CD4-positive, alpha-beta T cell treated with Interferon alpha-2 for 1 hour (primary cell): ENCODE measurements around the gene TRAF2.

Experiments
- DNase-seq, 2 donors: peaks; one replicate each; pipeline ENCODE4 v3.0.0-alpha.2; 2020 to 2022

Gene TRAF2

DNA sequence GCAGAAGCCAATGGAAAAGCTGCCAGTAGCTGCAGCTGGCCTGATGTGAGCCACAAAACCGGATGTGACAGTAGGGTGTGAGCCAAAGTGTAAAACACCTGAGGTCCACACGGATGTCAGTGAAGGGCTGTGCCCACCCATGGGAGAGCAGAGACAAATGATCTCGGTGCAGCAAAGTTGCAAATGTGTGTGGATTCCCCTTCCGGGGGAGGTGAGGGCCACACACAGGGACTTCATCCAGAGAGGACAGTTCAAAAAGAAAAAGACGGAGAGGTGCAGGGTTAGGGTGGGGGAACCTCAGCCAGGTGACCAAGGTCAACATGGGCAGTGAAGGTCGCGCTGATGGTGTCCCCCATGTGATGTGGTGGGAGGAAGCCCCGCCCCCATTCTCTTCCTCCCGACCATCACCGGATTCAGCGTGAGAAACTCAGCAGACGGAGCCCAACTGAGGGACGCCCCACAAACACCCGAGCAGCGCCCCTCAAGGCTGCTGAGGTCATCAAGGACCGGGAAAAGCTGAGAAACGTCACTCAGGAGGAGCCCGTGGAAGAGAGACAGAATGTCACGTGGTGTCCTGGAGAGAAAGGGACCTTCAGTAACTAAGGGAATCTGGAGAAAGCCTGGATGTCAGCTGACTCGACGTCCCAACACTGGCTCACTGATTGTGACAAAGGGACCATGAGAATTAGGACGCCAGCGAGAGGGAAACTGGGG lies 79.6 kb downstream of the TRAF2 start:
- DNase-seq = peak; percentile 46 to 74

DNA sequence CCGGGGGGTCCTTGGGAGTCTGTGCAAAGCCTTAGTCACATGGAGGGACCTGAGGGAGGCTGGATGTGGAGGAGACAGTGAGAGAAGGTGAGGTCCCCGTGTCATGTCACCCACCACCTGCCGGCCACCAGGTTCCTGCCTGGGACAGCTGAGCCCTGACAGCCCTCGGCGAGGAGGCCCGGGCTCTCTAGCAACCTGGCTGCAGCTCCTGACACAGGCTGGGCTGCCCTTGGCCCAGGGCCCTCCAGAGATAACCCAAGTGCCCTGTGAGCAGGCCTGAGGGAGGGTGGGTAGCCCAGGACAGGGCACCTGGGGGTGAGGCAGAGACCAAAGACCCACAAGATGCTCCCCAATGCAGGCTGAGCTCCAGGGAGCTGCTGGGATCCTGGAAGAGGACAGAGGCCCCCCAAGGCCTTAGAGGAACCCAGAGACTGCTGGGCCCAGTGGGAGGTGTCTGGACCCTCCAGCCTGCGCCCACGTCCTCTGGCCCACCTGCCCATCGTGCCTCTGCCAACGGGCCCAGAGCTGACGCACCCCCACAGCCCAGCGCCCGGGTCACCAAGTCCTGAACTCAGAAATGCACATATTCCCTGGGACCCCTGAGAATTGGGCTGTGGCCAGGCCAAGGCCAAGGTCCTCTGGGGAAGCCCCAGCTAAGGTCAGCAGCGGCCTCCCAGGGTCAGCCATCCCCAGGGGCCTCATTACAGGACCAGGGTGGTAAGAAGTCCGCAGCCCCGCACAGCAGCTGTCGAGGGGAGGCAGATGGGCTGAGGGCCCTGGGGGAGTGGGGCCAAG lies 82.2 kb downstream of the TRAF2 start:
- no peak for DNase-seq

GRCh38 chr9:136969150-136969549 lies 82.8 kb downstream of the TRAF2 start:
- DNase-seq = no peak

DNA sequence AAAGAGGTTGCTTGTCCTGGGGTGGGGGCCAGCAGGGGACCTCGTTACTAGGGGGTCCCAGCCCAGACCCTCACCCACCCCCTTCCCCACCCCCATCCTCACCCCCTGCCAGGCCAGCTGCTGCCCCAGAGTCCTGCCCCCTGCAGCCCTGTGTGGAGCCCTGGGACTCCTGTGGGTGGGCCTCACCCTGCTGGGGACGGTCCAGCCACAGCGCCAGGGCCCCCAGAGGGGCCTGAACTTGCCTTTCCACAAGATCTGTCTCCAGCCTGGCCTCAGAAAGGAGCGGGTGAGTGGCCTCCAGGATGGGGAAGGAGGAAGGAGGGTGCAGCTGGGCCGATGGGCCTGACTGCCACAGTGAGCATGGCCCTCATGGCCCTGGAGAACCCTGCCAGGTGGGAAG lies 83.5 kb downstream of the TRAF2 start:
- DNase-seq = no peak

- DNase-seq = no peak
Observed at GRCh38 chr9:136970361-136970760, 84.0 kb downstream of the TRAF2 start.

GRCh38 chr9:136971746-136972145 lies 85.4 kb downstream of the TRAF2 start:
- no peak for DNase-seq

DNA sequence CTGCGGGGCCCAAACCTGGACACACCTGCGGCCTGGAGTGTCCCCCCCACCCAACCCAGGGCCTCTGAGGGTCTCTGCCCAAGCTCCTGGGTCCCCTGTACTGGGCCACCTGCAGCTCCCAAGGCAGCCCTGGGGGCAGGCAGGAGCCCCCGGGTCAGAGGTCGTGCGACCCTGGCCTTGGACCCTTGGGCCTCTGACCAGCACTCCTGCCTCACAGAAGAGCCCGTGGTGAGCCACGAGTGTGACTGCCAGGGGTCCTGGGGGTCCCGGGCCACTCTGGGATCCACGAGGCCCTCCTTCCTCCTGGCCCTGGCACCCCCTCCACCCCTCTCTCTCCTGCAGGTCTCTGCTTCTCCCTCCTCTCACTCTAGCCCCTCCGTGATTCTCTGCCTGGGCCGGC lies 86.0 kb downstream of the TRAF2 start:
- DNase-seq = no peak

DNA sequence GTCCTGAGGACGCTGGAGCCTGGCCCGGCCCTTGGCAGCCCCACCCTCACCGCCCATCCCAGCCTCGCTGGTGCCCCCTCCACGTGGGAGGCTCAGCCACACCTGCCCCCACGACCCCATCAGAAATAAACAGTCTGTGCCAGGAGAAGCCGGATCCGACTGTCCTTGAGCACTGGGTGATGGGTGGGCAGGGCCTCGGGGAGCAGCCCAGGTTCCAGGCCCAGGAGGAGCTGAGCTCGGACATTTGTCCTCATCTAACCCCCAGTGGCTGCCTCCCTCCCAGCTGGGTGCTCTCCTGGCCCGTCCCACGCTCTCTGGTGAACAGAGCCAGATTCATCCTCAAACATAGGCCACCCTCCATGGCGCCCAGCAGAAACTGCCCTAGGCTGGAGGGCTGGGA lies 86.4 kb downstream of the TRAF2 start:
- no peak for DNase-seq

GRCh38 chr9:136973618-136974617 lies 87.6 kb downstream of the TRAF2 start:
- DNase-seq = no peak

DNA sequence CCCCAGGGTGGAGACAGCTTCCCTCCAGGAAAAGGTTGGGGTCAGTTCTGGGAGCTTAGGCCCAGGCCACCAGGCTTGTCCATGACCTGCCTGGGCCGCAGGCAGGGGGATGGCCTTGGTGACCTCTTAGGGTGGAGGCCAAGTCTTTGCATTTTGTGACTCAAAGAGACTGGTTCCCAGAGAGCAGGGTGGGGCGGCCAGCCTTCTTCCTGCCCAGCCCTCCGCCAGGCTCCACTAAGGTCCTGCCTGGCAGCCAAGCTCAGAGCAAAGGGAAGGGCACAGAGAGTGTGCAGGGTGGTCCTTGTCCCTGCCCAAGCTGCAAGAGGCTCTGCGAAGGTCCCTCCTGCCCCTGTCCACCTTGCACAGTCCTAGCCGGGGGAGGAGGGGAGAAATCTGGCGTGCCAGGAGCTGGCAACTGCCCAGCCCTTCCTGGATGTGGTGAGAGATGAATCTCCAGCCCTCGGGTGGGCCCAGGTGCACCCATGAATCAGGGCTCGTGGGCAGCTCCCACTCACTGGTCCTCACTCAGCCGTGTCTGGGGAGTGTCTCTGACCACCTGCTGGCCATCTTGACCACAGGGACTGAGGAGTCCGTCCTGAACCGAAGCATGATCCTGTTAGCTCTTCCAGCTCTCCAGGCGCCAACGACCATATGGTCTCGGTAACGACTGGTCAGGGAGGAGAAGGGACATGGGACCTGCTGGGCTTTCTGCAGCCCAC lies 88.7 kb downstream of the TRAF2 start:
- peak in 1 of 2 donors; percentile 28 for DNase-seq

GRCh38 chr9:136975644-136976043 lies 89.3 kb downstream of the TRAF2 start:
- peak; percentile 26 to 51 for DNase-seq
